Measurements from ENCODE around the gene FRMD4A.
"Not testable (repeated sequence)": the region's sequence is repeated elsewhere in the genome, so short reads cannot be mapped to it uniquely, and the experiment has no call there.

Gene FRMD4A

GRCh38 chr10:13801907-13802288 lies 528.8 kb downstream of the FRMD4A start:
- no peak for DNase-seq

- DNase-seq: no peak
These were observed 529.4 kb downstream of the FRMD4A start for GRCh38 chr10:13801156-13801906.

GRCh38 chr10:13797164-13797563 lies 533.6 kb downstream of the FRMD4A start:
- no peak for DNase-seq

GRCh38 chr10:13795653-13796555 lies 534.8 kb downstream of the FRMD4A start:
- no peak for DNase-seq

- no peak for DNase-seq
These were observed 535.6 kb downstream of the FRMD4A start for GRCh38 chr10:13794992-13795612.

GRCh38 chr10:13792006-13792405 lies 538.7 kb downstream of the FRMD4A start:
- DNase-seq: no peak

GRCh38 chr10:13791483-13791882 lies 539.2 kb downstream of the FRMD4A start:
- DNase-seq: no peak

GRCh38 chr10:13790196-13790595 lies 540.5 kb downstream of the FRMD4A start:
- no peak for DNase-seq

- DNase-seq: no peak
These were observed 541.3 kb downstream of the FRMD4A start for GRCh38 chr10:13789448-13789829.

GRCh38 chr10:13788711-13789447 lies 541.8 kb downstream of the FRMD4A start:
- DNase-seq: no peak

- no peak for DNase-seq
These were observed 542.5 kb downstream of the FRMD4A start for GRCh38 chr10:13788320-13788600.

- DNase-seq: no peak
These were observed 543.7 kb downstream of the FRMD4A start for GRCh38 chr10:13787015-13787421.

GRCh38 chr10:13784067-13784466 lies 546.7 kb downstream of the FRMD4A start:
- no peak for DNase-seq

GRCh38 chr10:13779748-13780147 lies 551.0 kb downstream of the FRMD4A start:
- no peak for DNase-seq

- DNase-seq: not testable (repeated sequence)
These were observed 552.1 kb downstream of the FRMD4A start for GRCh38 chr10:13778693-13778960.

GRCh38 chr10:13776861-13777311 lies 553.8 kb downstream of the FRMD4A start:
- DNase-seq: no peak

GRCh38 chr10:13775786-13776775 lies 554.6 kb downstream of the FRMD4A start:
- no peak for DNase-seq

- no peak for DNase-seq
These were observed 556.3 kb downstream of the FRMD4A start for GRCh38 chr10:13774303-13774893.

GRCh38 chr10:13773496-13774170 lies 557.1 kb downstream of the FRMD4A start:
- no peak for DNase-seq

- DNase-seq: no peak
These were observed 557.7 kb downstream of the FRMD4A start for GRCh38 chr10:13773043-13773442.

GRCh38 chr10:13771992-13772391 lies 558.7 kb downstream of the FRMD4A start:
- DNase-seq: no peak
